NCI-H2196 (cell line): ENCODE data around the gene SMIM1.
"Not testable (repeated sequence)": the region's sequence is repeated elsewhere in the genome, so short reads cannot be mapped to it uniquely, and the experiment has no call there.

Experiments
- DNase-seq: peaks from one replicate; lab custom pipeline; 2025; ENCODE audit not compliant: unreplicated experiment; lab: John Stamatoyannopoulos, UW

Gene SMIM1

DNA sequence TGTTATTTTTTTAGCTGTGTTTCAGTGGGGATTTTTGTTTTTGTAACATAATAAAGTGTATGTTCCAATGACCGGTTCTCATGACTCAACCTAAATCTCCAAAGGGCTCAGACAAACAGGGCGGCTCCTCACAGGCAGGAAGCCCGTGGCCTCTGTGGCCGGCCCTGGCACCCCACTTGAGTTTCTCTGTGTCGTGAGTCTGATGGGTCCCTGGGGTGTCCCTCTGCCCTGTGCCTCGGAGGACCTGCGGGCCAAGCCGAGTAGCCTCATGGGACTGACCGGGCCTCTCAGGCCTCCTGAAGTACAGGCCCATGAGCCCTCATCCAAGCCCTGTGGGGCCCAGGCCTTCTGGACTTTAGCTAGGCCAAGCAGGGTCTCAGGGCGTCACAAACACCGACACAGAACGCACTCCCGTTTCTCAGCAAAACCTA, 36.4 kb upstream of the SMIM1 start:
- DNase-seq, result no peak

DNA sequence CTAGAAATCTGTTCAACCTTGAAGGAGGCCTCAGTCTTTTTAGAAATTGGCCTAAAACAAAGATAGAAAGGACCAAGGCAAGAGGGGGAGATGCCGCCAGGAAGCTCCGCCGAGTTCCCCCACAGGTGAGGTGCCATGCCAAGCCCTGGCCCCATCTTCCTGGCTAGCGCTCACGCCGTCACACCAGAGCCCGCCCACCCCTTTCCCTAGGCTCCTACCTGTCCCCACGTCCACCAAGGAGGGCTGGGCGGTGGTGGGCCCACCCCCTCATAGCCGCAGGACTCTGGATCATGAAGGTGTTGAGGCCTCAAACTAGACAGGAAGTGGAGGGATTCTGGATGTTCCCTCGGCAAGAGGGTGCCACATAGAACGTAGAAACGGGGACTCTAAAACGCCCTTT, 35.8 kb upstream of the SMIM1 start:
- no peak for DNase-seq

DNA sequence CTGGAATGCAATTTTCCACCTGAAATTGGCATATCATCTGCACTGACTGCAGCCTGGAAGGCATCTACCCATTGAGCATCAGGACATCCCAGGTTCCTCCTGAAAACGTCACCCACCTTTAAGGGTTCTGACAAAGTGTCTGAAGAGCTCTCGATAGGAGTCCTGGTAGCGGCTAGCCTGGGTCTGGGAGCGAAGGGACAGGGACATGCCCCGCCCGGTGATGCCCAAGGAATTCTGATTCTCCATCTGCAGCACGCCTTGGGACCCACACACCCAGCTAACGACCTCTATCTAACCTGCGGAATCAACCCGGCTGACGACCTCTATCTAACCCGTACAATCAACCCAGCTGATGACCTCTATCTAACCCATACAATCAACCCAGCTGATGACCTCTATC, 33.6 kb upstream of the SMIM1 start:
- DNase-seq, result no peak

DNA sequence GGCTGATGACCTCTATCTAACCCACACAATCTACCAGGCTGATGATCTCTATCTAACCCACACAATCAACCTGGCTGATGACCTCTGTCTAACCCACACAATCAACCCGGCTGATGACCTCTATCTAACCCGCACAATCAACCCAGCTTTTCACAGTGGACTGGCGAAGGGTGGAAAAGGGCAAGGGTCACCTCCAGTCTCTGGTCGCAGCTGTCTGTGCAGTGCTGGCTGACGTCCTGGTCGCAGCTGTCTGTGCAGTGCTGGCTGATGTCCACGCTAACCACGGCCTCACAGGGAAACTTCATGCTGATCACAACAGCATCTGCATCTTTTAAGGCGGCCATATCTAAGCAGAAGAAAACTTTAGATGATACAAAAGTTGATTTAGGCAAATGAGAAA, 32.5 kb upstream of the SMIM1 start:
- DNase-seq, result no peak

DNA sequence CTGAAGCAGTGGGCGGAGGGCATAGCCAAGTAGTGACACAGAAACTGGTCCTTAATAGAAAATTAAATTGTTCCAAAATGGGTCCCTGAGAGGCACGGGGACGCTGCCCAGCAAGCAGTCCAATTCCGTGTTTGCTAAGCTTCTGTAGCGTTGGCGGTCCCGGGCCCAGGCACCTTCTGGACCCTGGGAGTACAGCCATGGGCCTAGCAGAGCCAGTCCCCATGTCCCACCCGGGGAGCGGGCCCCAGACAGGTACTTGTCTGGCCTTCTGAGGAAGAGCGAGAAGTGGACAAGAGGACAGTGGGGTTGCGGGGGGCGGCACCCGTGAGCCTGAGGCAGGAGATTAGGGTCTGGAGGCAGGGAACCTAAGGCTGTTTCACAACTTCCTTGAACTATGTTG, 31.8 kb upstream of the SMIM1 start:
- DNase-seq, result no peak

DNA sequence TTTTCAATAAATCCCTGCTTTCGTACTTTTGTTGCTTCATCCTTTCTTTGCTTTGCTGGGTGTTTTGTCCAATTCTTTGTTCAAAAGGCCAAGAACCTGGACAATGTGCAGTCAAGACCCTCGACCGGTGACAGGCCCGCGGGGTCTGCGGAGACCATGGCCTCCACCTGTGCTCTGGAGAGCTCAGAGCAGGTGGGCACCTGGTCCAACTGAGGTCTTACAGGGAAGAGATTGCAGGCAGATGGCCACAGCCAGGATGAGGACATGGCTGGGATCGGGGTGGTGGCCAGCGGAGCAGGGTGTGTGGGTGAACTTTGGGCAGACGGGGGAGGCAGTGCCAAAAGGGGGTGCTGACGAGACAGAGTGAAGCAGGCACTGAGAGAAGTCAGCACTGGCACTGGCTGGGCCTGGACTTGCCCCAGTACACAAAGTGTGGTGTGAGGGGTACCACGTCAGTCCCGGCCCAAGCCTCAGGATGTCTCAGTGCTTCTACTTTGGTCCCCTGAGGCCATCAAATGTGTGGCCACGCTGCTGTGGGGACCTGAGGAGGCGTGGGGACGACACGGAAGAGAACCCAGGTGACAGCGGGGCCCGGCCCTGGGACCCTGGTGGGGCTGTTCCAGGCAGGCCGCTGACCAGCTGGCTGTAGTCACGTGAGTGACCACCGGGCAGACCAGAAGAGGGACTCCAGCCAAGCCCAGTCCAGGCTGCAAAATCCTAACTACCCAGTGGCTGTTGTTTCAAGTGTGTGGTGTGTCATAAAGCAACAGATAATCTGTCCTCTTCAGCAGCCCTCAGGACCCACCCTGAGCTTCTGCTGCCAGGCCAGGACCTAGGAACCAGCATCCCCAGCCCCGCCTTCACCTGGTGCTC, 30.7 kb upstream of the SMIM1 start:
- no peak for DNase-seq

DNA sequence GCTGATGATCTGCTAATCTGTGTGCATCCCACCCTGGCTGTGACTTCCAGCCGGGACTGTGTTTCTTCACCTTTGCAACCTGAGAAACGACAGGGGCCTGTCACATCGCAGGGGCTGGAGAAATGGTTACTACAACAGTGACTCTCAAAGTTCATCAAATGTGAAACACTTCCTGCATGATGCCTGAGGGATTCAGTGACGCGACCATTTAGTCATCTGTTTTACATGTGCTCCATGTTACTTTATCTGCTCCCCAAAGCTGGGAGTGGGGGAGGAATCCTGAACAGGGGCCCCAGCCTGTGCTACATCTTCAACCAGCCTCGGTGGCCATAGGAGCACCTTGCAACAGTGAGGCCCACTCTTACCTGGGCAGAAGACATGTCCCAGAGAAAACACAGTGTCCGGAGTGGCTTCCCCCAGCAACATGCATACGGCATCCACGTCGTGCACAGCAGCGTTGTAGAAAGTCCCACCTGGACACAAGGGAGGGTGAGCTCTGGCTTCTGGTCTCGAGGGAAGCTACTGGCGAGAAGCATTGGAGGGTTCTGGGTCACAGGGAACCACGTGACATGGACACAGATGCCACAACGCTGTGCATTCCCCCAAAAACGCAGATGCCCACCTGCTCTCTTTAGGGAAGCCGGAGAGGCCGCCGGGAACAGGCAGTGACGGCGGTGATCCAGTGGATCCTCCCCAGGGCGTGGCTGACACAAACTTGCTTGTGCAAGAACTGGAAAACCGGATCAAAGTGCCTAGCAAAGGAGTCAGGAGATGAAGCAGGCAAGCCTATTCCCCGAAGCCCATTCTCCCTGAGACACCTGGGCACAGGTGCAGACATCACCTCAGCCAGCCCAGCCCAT, 29.9 kb upstream of the SMIM1 start:
- DNase-seq, result no peak

DNA sequence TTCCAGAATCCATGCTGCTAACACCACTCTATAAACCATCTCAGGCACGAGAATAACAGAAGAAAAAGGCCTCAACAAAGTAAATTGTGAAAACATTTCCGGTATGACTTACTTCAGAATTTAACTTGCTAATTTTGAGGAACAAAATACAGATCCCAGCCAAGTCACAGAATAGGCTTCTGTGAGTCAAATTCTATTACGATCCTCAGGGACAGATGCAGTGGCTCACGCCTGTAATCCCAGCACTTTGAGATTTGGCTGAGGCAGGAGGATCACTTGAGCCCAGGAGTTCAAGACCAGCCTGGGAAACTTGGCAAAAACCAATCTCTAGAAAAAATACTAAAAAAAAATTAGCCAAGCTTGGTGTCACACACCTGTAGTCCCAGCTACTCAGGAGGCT, 29.1 kb upstream of the SMIM1 start:
- no peak for DNase-seq

DNA sequence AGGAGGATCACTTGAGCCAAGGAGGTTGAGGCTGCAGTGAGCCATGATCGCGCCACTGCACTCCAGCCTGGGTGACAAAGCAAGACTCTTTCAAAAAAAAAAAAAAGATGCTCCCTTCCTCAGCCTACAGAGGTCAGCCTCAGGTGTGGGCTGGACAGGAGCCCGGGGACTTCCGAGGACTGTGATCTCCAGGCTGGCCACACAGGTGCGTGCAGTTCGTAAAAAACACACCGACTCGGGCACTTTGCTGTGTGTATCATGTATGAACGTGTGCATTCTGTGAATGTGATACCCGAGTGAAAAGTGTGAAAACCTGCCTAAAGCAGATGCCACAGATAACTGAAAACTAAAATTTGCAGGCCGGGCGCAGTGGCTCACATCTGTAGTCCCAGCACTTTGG, 28.7 kb upstream of the SMIM1 start:
- DNase-seq, result no peak

DNA sequence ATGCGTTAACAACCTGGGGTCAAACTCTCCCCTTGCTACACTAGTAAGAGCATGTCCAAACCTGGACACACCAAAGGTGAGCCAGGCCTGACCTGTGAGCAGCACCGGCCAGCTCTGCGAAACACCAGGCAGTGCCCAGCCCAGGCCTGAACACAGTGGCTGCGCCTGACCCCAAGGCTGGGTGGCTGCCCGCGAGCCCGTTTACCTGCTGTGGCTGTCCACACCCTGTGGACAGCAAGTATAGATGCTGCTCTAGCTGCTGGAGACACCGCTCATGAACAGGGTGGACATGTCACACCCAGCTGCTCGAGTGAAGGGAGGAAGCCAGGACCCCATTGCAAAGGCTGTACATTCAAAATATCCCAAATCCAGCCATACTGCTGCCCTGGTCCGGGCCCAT, 27.9 kb upstream of the SMIM1 start:
- no peak for DNase-seq

DNA sequence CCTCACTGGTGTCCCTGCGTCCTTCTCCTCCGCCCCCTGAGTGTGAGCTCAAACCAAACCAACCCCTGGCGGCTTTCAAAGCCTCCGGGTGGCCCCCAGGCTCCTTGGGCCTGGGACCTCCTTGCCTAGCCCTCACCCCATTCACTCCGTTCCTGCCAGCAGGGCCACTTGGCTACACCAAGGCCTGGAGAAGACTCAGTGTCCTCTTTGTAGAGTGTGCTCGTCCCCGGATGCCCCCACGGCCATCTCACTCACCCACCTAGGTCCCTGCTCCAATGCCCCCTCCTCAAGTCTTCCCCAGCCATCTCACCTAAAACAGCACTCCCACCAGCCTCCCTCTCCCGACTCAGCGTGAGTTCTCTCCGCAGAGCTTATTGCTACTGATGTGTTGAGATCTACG, 27.5 kb upstream of the SMIM1 start:
- no peak for DNase-seq

DNA sequence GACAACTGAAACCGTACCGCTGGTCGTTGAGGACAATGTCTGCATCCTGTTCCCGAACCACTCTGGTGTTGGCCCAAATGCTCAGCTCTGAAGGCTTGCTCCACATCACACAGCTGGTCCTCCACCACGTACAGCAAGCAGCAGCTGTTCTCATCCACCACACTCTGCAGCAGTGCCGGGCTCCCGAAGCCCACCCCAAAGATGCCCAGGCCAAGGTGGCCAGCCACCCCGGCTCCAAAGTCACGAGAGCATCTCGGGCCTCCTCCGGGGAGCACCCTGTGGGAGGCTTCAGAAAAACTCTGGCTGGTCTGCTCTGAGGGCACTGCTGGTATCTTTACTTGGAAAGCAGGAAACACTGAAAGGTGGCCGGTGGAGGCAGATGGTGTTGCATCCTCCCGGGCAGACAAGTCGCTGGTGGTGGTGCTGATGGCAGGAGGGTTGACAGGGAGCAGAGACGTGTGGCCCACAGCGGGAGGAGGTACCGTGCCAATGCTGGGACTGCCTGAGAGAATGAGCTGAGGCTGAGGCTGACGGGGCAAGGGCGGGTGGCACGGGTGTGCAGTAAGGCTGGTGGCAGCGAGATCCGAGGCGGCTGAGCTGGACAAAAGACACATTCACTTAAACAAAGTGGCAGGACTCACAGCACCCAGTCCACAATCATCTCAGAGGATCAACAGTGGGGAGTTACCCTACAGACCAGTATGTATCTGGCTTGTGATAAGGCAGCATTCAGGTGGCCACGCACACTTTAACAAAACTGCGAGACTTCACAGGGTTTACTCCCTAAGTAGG, 26.8 kb upstream of the SMIM1 start:
- no peak for DNase-seq

DNA sequence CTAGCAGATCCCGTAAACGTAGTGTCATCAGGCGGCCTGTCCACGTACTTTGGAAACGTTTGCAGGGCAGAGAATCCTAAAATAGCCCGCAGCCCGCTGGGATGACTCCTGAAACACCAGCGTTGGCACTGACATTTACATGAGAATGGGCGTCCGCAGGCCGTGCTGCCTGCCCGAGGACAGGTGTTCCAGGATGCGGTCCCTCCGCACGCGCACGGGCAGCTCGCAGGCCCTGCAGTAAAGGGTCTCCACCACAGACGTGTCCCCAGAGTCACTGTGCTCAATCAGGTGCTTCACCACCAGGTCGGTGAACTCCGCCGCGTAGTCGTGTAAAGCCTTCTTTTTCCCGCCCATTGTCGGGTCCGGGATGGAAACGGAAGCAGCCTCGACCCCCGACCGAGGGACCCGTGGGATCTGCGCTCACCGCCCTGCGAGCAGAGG, 26.1 kb upstream of the SMIM1 start:
- DNase-seq, result no peak

DNA sequence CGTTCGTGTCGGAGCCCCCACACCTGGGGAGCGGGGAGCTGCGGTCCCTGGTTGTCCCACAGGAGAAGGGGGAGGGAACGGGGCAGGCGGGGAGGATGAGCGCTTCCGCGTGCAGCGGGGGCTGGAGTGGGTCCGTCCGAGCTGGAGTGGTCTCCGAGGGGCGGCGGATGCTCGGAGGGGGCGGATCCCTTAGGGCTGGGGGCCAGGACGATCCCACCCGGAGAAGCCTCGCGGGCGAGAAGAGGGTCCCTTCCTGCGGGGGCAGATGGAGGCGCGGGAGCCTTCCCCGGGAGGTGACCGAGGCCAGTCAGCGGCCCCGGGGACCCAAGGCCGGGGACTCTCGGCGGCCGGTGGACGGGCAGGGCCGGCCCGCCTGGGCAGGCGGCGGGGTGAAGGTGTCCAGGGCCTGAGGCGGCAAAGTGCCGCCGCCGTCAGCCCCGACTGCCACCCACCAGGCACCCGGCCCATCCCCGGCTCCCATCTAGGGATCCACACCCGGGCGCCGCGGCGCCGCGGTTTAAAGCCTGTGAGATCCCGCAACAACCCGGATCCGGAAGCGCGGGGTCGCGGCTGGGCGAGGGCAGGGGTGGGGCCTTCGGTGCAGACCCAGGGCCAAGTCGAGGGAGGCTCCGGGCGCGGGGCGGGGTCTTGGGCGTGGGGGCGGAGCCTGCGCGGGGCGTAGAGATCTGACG, 25.6 kb upstream of the SMIM1 start:
- DNase-seq, result peak; percentile 91

DNA sequence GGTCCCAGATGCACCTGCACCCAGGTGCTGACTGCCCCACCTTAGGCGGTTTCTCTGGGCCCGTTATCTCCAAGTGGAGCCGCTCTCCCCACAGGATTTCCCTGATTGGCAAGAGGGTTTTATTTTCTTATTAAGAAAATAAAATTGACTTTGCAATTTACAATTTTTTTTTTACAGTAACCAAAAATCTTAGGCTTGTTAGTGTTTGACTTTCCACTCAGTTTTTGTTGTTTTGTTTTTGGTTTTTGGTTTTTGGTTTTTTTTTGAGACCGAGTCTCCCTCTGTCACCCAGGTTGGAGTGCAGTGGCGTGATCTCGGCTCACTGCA, 25.1 kb upstream of the SMIM1 start:
- DNase-seq, result no peak

DNA sequence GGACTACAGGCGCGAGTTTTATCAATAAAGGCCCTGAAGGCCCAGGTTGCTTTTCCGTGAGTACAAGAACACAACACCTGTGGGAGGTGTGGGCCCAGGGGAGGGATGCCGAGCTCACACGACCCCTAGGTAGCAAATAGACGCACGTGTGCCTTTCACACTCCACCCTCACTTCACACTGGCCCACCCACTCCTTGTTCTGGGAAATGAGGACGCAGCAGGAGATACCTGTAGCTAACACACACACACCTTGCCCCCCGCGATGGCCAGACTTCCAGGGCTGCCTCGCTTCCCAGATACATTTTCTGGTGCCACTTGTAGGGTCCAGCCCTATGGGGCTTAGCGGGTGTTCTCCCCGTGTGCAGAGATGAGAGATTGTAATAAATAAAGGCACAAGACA, 24.6 kb upstream of the SMIM1 start:
- no peak for DNase-seq

DNA sequence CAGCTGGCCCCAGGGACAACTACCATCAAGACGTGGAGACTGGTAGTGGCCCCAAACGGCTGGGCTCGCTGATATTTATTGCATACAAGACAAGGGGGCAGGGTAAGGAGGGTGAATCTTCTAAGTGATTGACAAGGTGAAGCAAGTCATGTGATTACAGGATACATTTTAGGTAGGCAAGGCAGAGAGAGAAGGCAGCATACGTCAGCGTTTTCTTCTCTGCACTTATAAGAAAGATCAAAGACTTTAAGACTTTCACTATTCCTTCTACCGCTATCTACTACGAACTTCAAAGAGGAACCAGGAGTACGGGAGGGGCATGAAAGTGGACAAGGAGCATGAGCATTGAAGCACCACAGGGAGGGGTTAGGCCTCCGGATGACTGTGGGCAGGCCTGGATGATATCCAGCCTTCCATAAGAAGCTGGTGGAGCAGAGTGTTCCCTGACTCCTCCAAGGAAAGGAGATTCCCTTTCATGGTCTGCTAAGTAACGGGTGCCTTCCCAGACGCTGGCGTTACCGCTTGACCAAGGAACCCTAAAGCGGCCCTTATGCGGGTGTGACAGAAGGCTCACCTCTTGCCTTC, 24.1 kb upstream of the SMIM1 start:
- DNase-seq, result not testable (repeated sequence)

DNA sequence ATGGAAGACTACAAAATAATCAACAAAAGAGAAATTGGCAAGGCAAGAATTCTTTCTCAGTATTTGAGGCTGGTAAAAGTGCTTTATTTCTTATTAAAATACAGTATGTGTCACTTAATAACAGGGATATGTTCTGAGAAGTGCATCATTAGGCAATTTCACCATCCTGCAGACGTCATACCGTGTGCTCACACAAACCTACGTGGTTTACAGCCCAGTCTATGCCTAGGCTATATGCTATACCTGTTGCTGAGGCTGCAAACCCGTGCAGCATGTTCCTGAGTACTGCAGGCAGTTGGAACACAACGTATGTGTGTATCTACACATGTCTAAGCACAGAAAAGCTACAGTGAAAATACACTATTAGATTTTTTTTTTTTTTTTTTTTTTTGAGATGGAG, 23.0 kb upstream of the SMIM1 start:
- no peak for DNase-seq

DNA sequence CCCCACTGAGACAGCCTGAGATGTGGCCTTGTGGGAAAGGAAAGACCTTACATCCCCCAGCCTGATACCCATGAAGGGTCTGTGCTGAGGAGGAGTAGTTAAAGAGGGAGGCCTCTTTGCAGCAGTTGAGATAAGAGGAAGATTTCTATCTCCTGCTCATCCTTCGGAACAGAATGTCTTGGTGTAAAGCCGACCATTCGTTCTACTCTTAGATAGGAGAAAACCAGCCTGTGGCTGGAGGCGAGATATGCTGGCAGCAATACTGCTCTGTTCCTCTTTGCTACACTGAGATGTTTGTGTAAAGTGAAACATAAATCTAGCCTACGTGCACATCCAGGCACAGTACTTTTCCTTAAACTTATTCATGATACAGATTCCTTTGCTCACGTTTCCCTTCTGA, 21.8 kb upstream of the SMIM1 start:
- DNase-seq, result no peak

DNA sequence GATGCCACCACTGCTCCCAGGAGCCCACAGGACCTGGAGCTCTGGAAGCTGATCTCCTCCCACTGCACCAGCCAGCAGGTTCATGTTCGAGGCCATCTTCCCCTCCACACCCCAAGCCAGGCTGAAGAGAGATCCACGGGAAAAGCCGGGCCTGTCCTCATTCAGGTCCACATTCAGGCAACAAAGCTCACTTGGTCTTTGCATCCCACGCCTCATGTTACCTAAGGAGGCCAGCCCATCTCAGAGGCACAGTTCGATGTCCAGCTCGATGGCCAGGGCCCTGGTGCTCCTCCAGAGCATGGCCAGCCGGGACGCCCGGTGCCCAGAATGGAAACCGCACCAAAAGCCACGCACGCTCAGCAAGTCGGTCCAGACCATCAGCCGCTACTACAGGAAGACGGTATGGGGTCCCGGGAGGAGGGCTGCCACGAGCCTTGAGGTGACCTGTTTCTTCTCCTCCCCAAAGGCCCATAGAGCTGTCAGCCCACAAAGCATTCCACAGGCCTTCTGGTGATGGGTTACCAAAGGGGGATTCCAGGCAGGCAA, 20.1 kb upstream of the SMIM1 start, which contains the start of gene CCDC27:
TSS of gene CCDC27 (plus strand) at position 51 of the 546 bp plus-strand sequence. CDS start at position 83, 32 bp downstream.
- no peak for DNase-seq
